Fibroblast of mammary gland (primary cell): Measurements from ENCODE around the gene HSPG2.
A peak's percentile ranks its signal among the peaks of the same experiment; 100 is the strongest.
"Not testable (repeated sequence)": the region's sequence is repeated elsewhere in the genome, so short reads cannot be mapped to it uniquely, and the experiment has no call there.

Experiments
- DNase-seq: peaks from one replicate; pipeline ENCODE4 v3.0.0-alpha.2; 2010; ENCODE audit warnings: low read depth
- H3K4me3 ChIP-seq: 2 replicates; pipeline ENCODE4 v1.5.1; 2011; ENCODE audit warnings: low read depth, mild to moderate bottlenecking, low read length, moderate library complexity; ENCODE audit not compliant: control insufficient read depth
- CTCF ChIP-seq: conservative IDR thresholded peaks from 2 replicates; pipeline ENCODE4 v1.5.1; 2011; ENCODE audit warnings: low read depth, low read length, inconsistent platforms; ENCODE audit not compliant: control insufficient read depth, insufficient read depth

HSPG2 gene

DNA sequence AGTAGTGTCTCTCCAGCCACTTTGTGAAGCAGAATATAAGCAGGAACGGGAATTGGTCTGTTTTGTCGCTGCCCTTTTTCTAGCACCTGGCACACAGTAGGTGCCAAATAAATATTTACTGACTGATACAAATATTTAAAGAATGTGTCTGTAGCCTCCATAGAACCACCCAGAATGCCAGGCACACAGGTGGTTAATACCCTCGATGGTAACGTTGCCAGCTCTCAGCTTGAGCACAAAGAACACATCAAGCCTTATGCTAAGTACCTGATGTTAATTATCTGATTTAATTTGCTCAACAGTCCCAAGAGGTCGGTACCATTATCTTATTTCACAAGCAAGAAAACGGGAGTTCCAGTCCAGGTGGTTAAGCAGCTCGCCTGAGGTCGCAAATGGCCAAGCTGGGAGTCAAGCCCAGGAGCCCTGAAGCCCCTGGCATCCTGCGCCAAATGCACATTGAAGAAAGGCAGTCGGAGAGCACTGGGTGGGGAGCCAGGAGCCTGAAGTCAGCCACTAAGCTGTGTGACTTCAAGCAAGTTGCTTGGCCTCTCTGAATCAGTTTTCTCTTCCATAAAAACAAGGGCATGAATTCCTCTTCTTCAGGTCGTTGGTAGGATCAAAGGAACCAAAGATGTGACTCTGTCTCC, 26.4 kb downstream of the HSPG2 start:
- TF ChIP-seq CTCF, result no peak
- no peak for DNase-seq
- no peak overlapping the region for H3K4me3 ChIP-seq

DNA sequence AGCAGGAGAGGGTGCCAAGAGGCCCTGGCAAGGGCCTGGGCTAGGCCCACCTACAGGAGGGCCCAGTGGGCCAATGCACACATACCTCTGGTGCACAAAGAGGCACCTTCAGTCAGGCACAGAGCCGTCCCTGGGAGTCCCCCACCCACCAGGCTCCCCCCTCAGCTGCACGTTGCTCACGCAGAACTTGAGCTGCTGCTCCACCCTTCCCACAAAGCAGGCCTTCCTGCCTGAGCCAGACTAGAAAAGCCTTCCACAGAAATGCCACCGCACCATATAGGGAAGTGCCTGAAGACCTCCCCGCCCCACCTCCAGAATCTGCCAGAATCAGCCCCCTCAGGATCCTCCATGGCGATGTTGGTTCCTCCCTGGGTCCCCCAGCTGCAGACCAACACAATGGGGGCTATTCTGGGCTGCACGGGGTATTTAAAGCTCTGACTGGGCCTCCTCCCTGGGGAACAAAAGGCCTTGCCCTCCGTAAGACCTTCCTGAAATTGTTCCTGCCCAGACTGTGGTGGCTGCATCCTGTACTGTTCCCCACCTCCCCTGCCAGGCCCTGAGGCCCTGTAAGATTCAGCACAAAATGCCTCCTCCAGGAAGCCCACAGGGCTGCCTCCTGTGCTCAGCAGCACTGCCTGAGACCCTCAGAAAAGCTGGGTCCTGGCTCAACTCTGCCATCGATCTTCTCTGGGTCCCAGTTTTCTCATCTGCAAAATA, 27.2 kb downstream of the HSPG2 start:
- no peak for TF ChIP-seq CTCF
- peak; percentile 65 for DNase-seq
- no peak overlapping the region for H3K4me3 ChIP-seq

DNA sequence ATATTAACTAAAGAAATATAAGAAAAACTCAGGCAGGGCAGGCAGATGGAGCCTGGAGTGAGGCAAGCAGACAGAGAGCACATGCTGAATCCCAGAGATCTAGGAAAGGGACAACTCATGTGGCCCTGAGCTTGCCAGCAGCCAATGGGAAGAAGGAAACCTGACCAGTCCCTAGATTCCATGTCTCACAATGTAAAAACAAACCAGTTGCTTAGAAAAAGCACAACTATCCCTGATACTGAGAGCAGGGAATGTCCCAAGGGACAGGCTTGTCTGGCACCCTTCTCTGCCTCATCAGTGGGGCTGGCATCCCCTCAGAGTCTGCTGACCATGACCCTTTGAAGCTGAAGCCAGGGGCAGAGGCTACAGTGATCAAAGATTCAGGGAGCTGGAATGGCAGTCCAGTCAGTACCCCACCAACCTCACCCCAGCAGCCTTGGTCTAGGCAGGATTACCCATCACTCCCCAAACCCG, 27.8 kb downstream of the HSPG2 start:
- peak; percentile 55 for DNase-seq
- no peak for TF ChIP-seq CTCF
- no peak overlapping the region for H3K4me3 ChIP-seq

GRCh38 chr1:21907737-21908534, 29.2 kb downstream of the HSPG2 start:
- H3K4me3 ChIP-seq, result not testable (repeated sequence)

GRCh38 chr1:21907079-21907418, 30.1 kb downstream of the HSPG2 start:
- TF ChIP-seq CTCF, result no peak
- H3K4me3 ChIP-seq, result no peak overlapping the region
- DNase-seq, result no peak

More at GRCh38 chr1:21907737-21908534, 29.2 kb downstream of the HSPG2 start:
- not testable (repeated sequence) for DNase-seq

DNA sequence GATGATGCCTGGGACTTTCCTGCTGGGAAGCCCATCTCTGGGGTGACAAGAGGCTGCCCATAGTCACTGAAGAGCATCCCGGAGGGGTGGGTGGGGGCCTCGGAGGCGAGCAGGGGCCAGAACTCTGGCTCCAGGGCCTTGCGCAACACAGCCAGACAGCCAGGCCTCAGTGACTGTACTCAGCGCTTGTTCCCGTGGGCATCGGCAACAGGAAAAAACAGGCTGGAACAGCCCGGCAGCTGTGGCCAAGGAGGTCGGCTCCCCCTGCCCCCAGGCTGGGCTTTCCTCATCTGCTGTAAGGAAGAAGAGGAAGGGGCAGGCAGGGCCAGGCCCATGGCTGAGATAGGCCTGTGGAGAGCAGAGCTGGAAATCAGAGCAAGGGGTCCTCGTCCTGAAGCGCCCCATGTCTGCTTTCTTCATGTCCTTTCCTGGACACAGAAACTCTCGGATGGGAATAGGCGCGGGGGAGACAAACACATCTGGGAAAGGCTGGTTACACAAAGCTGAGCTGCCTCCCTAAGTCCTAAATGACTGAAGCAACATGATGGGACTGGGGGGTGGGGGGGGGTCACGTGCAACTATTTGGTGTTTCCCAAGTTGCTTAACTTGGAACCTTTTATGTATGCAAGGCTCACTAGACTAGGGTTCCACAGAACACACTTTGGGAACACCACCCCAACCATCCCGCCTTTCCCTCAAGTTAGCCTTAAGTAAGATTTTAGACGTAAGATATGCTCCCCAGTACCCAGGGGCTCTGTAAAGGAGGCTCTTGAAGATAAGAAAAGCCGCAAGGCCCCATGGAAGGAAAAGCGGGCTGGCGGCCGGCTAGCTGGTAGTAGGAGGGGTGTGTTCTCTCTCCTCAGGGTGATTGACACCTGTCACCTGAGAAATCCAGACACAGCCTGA, 30.7 kb downstream of the HSPG2 start:
- H3K4me3 ChIP-seq, result no peak overlapping the region
- no peak for TF ChIP-seq CTCF
- peak; percentile 85 for DNase-seq
